Bronchus fibroblast of lung (primary cell): ENCODE data around the gene GUCY2F. TPM values are rescaled to one million over a fixed set of nuclear protein-coding genes. Genes with fewer than 3 reads are reported as not detected.

Experiments used
- total RNA-seq: library from RNA; depleted of rRNA; stranded (reverse); fragments of >200 nt; gene quantifications from 2 replicates; pipeline ENCODE4 v1.2.3, GENCODE V29; 2015

The GUCY2F gene
- under 0.01 TPM in 1 of 2 replicates, not detected in the other for total RNA-seq

GRCh38 chrX:109481986-109482385, at the start of gene GUCY2F:
GUCY2F (minus strand) TSS chrX:109482086; CDS start chrX:109475936, 6,150 bp downstream.

Other genes with a start within 250 kb of the GUCY2F start
- gene NXT2, start 54.8 kb upstream of the GUCY2F start, total RNA-seq, result 4.9 and 7.6 TPM in 2 replicates
- 0.15 TPM in 1 of 2 replicates, not detected in the other for gene KCNE5, start 143.1 kb upstream of the GUCY2F start, total RNA-seq